SK-N-SH (cell line): ENCODE results near the gene METTL21A.

Experiments used
- CHD2 ChIP-seq: fragments of 150-350 bp; IDR thresholded peaks from 2 replicates; pipeline ENCODE4 v1.6.1; 2018; ENCODE audit warnings: low read length; ENCODE audit not compliant: partially characterized antibody
- GATA2 ChIP-seq: sonication (generic); formaldehyde crosslinking; IDR thresholded peaks from 2 replicates; pipeline ENCODE4 v1.5.0; 2020; ENCODE audit warnings: mild to moderate bottlenecking, missing genetic modification reagents
- JUND ChIP-seq: IDR thresholded peaks from 2 replicates; pipeline ENCODE4 v1.4.0; 2012
- POLR2AphosphoS5 ChIP-seq: IDR thresholded peaks from 2 replicates; pipeline ENCODE4 v1.6.1; 2012; ENCODE audit warnings: low read depth, low read length
- RFX5 ChIP-seq: IDR thresholded peaks from 2 replicates; pipeline ENCODE4 v1.6.1; 2012; ENCODE audit warnings: mild to moderate bottlenecking, improper control_type of control experiment, low read length
- TEAD4 ChIP-seq: IDR thresholded peaks from 2 replicates; pipeline ENCODE4 v1.4.0; 2012; ENCODE audit warnings: mild to moderate bottlenecking, borderline replicate concordance; ENCODE audit not compliant: insufficient read depth
- TF ChIP-seq, protein P1 (sequence below): fragments of 200-600 bp; sonication (generic); IDR thresholded peaks from 2 replicates; pipeline ENCODE4 v1.6.1; 2017; ENCODE audit warnings: antibody characterized with exemption, mild to moderate bottlenecking, moderate library complexity

DNA sequence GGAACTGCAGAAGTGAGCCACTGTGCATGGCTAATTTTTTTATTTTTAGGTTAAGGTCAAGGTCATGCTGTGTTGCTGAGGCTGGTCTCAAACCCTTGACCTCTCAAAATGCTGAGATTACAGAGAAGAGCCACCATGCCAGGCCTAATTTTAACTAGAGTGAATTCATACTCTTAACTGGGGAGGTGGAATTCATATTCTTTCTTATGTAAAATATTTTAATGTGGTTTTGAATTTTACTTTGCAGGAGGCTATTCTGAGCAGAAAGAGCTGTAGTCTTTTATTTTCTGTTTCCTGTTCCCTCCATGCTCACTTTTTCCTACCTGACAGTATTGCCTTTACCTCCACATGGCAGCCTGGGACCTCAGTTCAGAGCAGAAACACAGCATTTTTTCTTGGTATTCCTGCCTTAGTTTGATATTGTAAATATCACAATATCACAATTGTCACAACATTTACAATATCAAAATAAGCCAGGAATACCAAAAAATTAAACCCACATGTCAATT lies 49.1 kb upstream of the METTL21A start:
- TF ChIP-seq CHD2: no peak
- TF ChIP-seq JUND: no peak
- TF ChIP-seq, protein P1, sequence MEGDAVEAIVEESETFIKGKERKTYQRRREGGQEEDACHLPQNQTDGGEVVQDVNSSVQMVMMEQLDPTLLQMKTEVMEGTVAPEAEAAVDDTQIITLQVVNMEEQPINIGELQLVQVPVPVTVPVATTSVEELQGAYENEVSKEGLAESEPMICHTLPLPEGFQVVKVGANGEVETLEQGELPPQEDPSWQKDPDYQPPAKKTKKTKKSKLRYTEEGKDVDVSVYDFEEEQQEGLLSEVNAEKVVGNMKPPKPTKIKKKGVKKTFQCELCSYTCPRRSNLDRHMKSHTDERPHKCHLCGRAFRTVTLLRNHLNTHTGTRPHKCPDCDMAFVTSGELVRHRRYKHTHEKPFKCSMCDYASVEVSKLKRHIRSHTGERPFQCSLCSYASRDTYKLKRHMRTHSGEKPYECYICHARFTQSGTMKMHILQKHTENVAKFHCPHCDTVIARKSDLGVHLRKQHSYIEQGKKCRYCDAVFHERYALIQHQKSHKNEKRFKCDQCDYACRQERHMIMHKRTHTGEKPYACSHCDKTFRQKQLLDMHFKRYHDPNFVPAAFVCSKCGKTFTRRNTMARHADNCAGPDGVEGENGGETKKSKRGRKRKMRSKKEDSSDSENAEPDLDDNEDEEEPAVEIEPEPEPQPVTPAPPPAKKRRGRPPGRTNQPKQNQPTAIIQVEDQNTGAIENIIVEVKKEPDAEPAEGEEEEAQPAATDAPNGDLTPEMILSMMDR: no peak
- no peak for TF ChIP-seq POLR2AphosphoS5
- TF ChIP-seq TEAD4: no peak
- no peak for TF ChIP-seq RFX5
- TF ChIP-seq GATA2 (CRISPR knock-in tag): no peak
